Activated CD8-positive, alpha-beta T cell treated with anti-CD3 and anti-CD28 coated beads for 36 hours (primary cell): ENCODE measurements around the gene DAZAP1. TPM values are rescaled to one million over a fixed set of nuclear protein-coding genes. Genes with fewer than 3 reads are reported as not detected.
"Not testable (repeated sequence)": the region's sequence is repeated elsewhere in the genome, so short reads cannot be mapped to it uniquely, and the experiment has no call there.

Experiments
- ATAC-seq: fragments of 200-7000 bp; cut with Tn5 transposase; one replicate; pipeline ENCODE4 v1.10.0; 2021; ENCODE audit warnings: mild to moderate bottlenecking, moderate library complexity
- CTCF ChIA-PET: fragments of 350-600 bp; sonication (Branson Sonifier 250); formaldehyde crosslinking; loops from one replicate; lab custom pipeline; 2021; ENCODE audit warnings: antibody characterized with exemption; lab: Charles Lee
- POLR2A ChIA-PET: fragments of 350-600 bp; sonication (Branson Sonifier 250); formaldehyde crosslinking; loops from one replicate; lab custom pipeline; 2021; ENCODE audit warnings: antibody characterized with exemption; lab: Charles Lee
- DNase-seq: peaks from one replicate; pipeline ENCODE4 v3.0.0-alpha.2; 2020
- H3K27ac Mint-ChIP-seq: one replicate; pipeline ENCODE4 v1.8.0; 2021; ENCODE audit warnings: mild to moderate bottlenecking, mixed read lengths
- H3K27me3 Mint-ChIP-seq: one replicate; pipeline ENCODE4 v1.8.0; 2021; ENCODE audit warnings: mixed read lengths
- H3K36me3 Mint-ChIP-seq: one replicate; pipeline ENCODE4 v1.8.0; 2021; ENCODE audit warnings: low read depth, mixed read lengths
- H3K4me1 Mint-ChIP-seq: one replicate; pipeline ENCODE4 v1.8.0; 2021; ENCODE audit warnings: low read depth, mixed read lengths
- H3K4me3 Mint-ChIP-seq: one replicate; pipeline ENCODE4 v1.8.0; 2021; ENCODE audit warnings: mild to moderate bottlenecking, moderate library complexity, mixed read lengths
- H3K9me3 Mint-ChIP-seq: one replicate; pipeline ENCODE4 v1.8.0; 2021; ENCODE audit warnings: mixed read lengths
- CTCF ChIP-seq: fragments of 200-600 bp; IDR thresholded peaks from one replicate; pipeline ENCODE4 v1.8.0; 2022; ENCODE audit warnings: antibody characterized with exemption, mild to moderate bottlenecking
- intact Hi-C: fragments of 100-400 bp; cut with micrococcal nuclease; formaldehyde crosslinking; loops from one replicate; pipeline ENCODE4 v1.10.0; 2022
- total RNA-seq, 2 experiments: library from RNA; stranded (reverse); gene quantifications; one replicate each; pipeline ENCODE4 v1.2.3, GENCODE V29; 2021

Gene DAZAP1
- total RNA-seq, 2 experiments from 2014 or later, result 263 to 283 TPM

DNA sequence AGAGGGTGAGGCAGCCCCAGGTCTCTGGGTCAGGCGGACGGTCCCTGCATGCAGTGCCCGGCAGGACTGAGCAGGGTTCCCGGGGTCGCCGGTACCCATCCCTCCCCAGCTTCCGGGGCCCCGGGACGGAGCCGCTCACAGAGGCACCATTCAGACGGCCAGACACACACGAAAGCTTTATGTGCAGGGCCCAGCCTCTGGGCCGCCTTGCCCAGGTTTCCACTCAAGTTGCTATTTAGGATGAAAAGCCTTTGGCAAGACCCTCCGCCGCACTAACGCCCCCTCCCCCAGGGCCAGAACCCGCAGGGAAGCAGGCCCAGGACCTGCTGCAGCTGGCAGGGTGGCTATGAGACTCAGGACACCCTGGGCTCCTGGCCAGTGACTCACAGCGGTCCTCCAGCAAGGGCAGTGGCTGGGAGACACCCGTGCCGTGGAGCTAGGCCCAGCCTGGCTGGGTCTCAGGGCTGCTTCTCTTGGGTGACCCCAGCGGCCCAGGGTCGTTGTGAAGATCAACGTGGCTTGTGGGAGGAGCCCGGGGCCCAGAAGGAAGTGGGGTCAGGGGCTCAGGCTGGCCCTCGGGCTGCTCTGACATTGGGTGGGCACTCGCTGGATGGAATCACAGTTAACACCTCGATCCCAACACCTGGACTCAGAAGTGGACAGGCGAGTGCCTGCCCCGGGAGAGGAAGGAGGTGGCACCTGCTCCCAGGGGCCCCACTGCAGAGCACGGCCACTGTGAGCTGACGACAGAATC lies 66.8 kb downstream of the DAZAP1 start:
- no peak for ATAC-seq
- no peak for DNase-seq
- ChIA-PET CTCF (interaction anchor here (1.3 to 1.5 kb wide), 2 partner anchors 30 to 197 kb away, joined by 3 read pairs; no protein-coding TSS in a partner anchor), POLR2A (interaction anchor here (1.1 to 1.8 kb wide), 2 partner anchors 17 to 32 kb away, joined by 3 to 6 read pairs; no protein-coding TSS in a partner anchor)
- H3K27ac Mint-ChIP-seq, result no peak overlapping the region
- peaks cover 11% of the 10 kb centered on the region for H3K27me3 Mint-ChIP-seq
- peaks cover 28% of the 10 kb centered on the region for H3K4me1 Mint-ChIP-seq
- H3K9me3 Mint-ChIP-seq, result no peaks in the 10 kb centered on the region
- H3K4me3 Mint-ChIP-seq, result no peak overlapping the region
- peaks cover 7% of the 10 kb centered on the region for H3K36me3 Mint-ChIP-seq
- no peak for TF ChIP-seq CTCF
- intact Hi-C loops, result no loop called here

DNA sequence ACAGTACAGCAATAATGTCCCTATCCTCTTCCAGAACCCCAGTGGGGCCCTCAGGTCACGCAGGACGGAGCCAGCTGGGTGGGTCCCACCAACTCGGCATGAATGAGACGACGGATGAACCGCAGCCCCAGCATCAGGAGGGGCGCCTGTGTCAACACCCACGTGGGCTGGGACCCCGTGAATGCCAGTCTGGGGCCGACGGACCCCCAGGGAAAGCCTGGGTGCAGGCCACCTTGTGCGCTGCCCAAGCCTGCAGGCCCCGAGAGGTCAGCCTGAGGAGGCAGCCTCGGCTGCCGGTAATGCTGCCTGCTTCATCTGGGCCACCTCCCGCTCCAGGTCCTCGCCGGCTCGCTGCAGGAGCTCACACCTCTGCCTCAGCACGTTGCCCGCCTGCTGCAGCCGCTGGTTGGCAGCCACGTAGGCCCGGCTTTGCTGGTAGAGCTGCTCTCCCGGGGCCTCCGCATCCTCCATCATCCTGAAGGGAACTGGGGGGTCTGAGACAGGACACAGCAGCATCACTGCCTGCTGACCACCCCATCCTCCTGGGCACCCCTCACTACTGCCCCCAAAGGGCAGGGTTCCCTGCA lies 67.5 kb downstream of the DAZAP1 start:
- Mint-ChIP-seq H3K4me1 (peaks cover 29% of the 10 kb centered on the region), H3K4me3 (no peak overlapping the region), H3K9me3 (no peaks in the 10 kb centered on the region), H3K27me3 (peaks cover 11% of the 10 kb centered on the region), H3K36me3 (peaks cover 8% of the 10 kb centered on the region), H3K27ac (no peak overlapping the region)
- intact Hi-C loops, result no loop called here
- no peak for TF ChIP-seq CTCF
- DNase-seq, result no peak
- ChIA-PET POLR2A (interaction anchor here (0.8 to 1.2 kb wide), 2 partner anchors 32 to 178 kb away, joined by 3 to 4 read pairs; no protein-coding TSS in a partner anchor), CTCF (interaction anchor here (1.1 to 1.5 kb wide), 3 partner anchors 25 to 196 kb away, joined by 3 read pairs; partner anchors contain the start of gene APC2)
- ATAC-seq, result no peak

GRCh38 chr19:1475751-1476437 lies 68.5 kb downstream of the DAZAP1 start:
- no peak overlapping the region for H3K27ac Mint-ChIP-seq
- ATAC-seq (no peak), DNase-seq (no peak)
- no peak overlapping the region for H3K4me3 Mint-ChIP-seq
- peaks cover 8% of the 10 kb centered on the region for H3K27me3 Mint-ChIP-seq
- peaks cover 8% of the 10 kb centered on the region for H3K36me3 Mint-ChIP-seq
- intact Hi-C loops, result no loop called here
- H3K4me1 Mint-ChIP-seq, result peaks cover 26% of the 10 kb centered on the region
- ChIA-PET POLR2A (interaction anchor here (0.8 to 1.2 kb wide), 2 partner anchors 33 to 177 kb away, joined by 3 to 4 read pairs; no protein-coding TSS in a partner anchor), CTCF (interaction anchor here (1.1 to 1.5 kb wide), 3 partner anchors 26 to 195 kb away, joined by 3 read pairs; partner anchors contain the start of gene APC2)
- no peak for TF ChIP-seq CTCF
- H3K9me3 Mint-ChIP-seq, result no peaks in the 10 kb centered on the region

DNA sequence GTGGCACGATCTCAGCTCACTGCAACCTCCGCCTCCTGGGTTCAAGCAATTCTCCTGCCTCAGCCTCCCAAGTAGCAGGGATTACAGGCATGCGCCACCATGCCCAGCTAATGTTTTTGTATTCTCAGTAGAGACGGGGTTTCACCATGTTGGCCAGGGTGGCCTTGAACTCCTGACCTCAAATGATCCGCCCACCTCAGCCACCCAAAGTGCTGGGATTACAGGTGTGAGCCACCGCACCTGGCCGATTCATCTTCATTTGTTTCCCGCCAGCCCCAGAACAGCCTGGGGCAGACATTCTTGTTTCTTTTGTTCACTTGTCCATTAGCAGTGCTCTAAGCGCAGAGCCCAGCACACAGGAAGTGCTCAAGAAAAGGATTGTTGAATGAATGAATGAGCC lies 69.7 kb downstream of the DAZAP1 start:
- DNase-seq, H3K36me3 Mint-ChIP-seq, H3K27ac Mint-ChIP-seq, intact Hi-C loops, H3K27me3 Mint-ChIP-seq, H3K9me3 Mint-ChIP-seq, ATAC-seq: not testable (repeated sequence)
- ChIA-PET POLR2A (interaction anchor here (1.5 kb wide), 1 partner anchor 11 kb away, joined by 4 read pairs; no protein-coding TSS in a partner anchor), CTCF (interaction anchor here (1.2 to 1.6 kb wide), 2 partner anchors 31 to 33 kb away, joined by 3 to 4 read pairs; no protein-coding TSS in a partner anchor)
- peak overlapping the region; percentile 81 for H3K4me3 Mint-ChIP-seq
- peaks cover 20% of the 10 kb centered on the region for H3K4me1 Mint-ChIP-seq
